K562 (cell line): ENCODE data around the gene IMPDH2. TPM values are rescaled to one million over a fixed set of nuclear protein-coding genes. Genes with fewer than 3 reads are reported as not detected.

ENCODE experiments used
- ATAC-seq: fragments of 200-7000 bp; cut with Tn5 transposase; 3 replicates; pipeline ENCODE4 v1.9.1; 2020; ENCODE audit warnings: moderate library complexity
- BruUV-seq: library from RNA; stranded (reverse); fragments of 400-500 nt; replicated peaks from 2 replicates; lab custom pipeline; 2021; lab: Mats Ljungman, UMichigan
- CTCF ChIA-PET: fragments of 300-600 bp; formaldehyde crosslinking; extraction: SDS; loops from one replicate; lab custom pipeline; 2021; ENCODE audit warnings: low intra/inter-chr PET ratio; lab: Yijun Ruan, JAX
- POLR2A ChIA-PET: fragments of 300-600, 350-650 bp; sonication (Branson Sonifier 250); formaldehyde crosslinking; extraction: SDS; loops from one replicate; lab custom pipeline; 2021; ENCODE audit warnings: antibody characterized with exemption, inconsistent platforms; lab: Yijun Ruan, JAX
- DNase-seq, 4 experiments: peaks; one replicate each; pipeline versions ENCODE4 v3.0.0 to v3.0.0-alpha.2; 2011 to 2018; ENCODE audit warnings: low spot score in 3 of 4, mixed read lengths in 3 of 4; ENCODE audit errors: extremely low read depth in 1 of 4
- FAIRE-seq: peaks from 2 replicates; lab custom pipeline; 2011; peaks lifted over from hg19 to GRCh38; lab: Jason Lieb, UNC
- H2AFZ ChIP-seq: 2 replicates; pipeline ENCODE4 v1.6.0; 2011; ENCODE audit warnings: low read depth, low read length, control low read depth, inconsistent platforms
- H3K27ac ChIP-seq: fragments of 200-600 bp; 3 replicates; pipeline ENCODE4 v1.8.0; 2011; ENCODE audit warnings: low read depth, mild to moderate bottlenecking, control low read depth, inconsistent platforms, low read length, moderate library complexity, mixed read lengths; ENCODE audit errors: extremely low read depth
- H3K27me3 ChIP-seq, 2 experiments: fragments of 300-600 bp in 1 of 2; 2 replicates in 1 of 2; 3 replicates in 1 of 2; pipeline versions ENCODE4 v1.6.0 to v1.8.0; 2011; ENCODE audit warnings: inconsistent platforms in 2 of 2, low read length in 2 of 2, mild to moderate bottlenecking in 1 of 2, mixed read lengths in 1 of 2, moderate library complexity in 1 of 2; ENCODE audit not compliant: control insufficient read depth in 2 of 2, insufficient read depth in 2 of 2
- H3K36me3 ChIP-seq: fragments of 300-600 bp; 3 replicates; pipeline ENCODE4 v1.8.0; 2011; ENCODE audit warnings: mild to moderate bottlenecking, low read length, inconsistent platforms; ENCODE audit not compliant: control insufficient read depth, insufficient read depth
- H3K4me1 ChIP-seq, 2 experiments: fragments of 200-600 bp in 1 of 2; replicated peaks in 1 of 2; 2 replicates in 1 of 2; 3 replicates in 1 of 2; pipeline versions ENCODE4 v1.5.1 to v1.8.0; 2011; ENCODE audit warnings: inconsistent platforms in 2 of 2, low read length in 2 of 2, mild to moderate bottlenecking in 1 of 2, mixed read lengths in 1 of 2, moderate library complexity in 1 of 2; ENCODE audit not compliant: control insufficient read depth in 2 of 2, insufficient read depth in 2 of 2
- H3K4me2 ChIP-seq: 2 replicates; pipeline ENCODE4 v1.6.1; 2011; ENCODE audit warnings: low read length, control low read depth, inconsistent platforms, mixed read lengths; ENCODE audit not compliant: insufficient read depth
- H3K4me3 ChIP-seq: fragments of 200-600 bp; sonication (generic), shearing (Covaris generic); 2 replicates; pipeline ENCODE4 v1.5.1; 2016; ENCODE audit warnings: control low read depth, inconsistent platforms
- H3K79me2 ChIP-seq: fragments of 200-600 bp; 3 replicates; pipeline ENCODE4 v1.8.0; 2011; ENCODE audit warnings: low read length, inconsistent platforms; ENCODE audit not compliant: control insufficient read depth, insufficient read depth
- H3K9ac ChIP-seq, 2 experiments: 2 replicates each; pipeline versions ENCODE4 v1.6.0 to v1.6.1; 2011; ENCODE audit warnings: low read depth in 2 of 2, low read length in 2 of 2, control low read depth in 1 of 2, inconsistent platforms in 1 of 2, mild to moderate bottlenecking in 1 of 2, mixed read lengths in 1 of 2; ENCODE audit not compliant: insufficient read depth in 1 of 2
- H3K9me1 ChIP-seq: one replicate; pipeline ENCODE4 v1.6.0; 2011; ENCODE audit warnings: inconsistent platforms, mild to moderate bottlenecking, low read length, moderate library complexity; ENCODE audit not compliant: control insufficient read depth, insufficient read depth
- H3K9me3 ChIP-seq: replicated peaks from 2 replicates; pipeline ENCODE4 v1.5.1; 2011; ENCODE audit warnings: low read depth, low read length, inconsistent platforms; ENCODE audit not compliant: control insufficient read depth, insufficient read depth
- H4K20me1 ChIP-seq: replicated peaks from 2 replicates; pipeline ENCODE4 v1.6.1; 2011; ENCODE audit warnings: low read length, inconsistent platforms, mixed read lengths; ENCODE audit not compliant: control insufficient read depth, insufficient read depth
- BDP1 ChIP-seq: IDR thresholded peaks from 3 replicates; pipeline ENCODE4 v1.6.1; 2011; ENCODE audit not compliant: insufficient read length, insufficient read depth
- MEF2D ChIP-seq: conservative IDR thresholded peaks from 2 replicates; pipeline ENCODE4 v1.6.1; 2016; ENCODE audit warnings: low read depth, missing genetic modification characterization, missing compliant biosample characterization
- POLR2A ChIP-seq: fragments of 450-650 bp; conservative IDR thresholded peaks from 2 replicates; pipeline ENCODE4 v1.6.1; 2016
- POLR2G ChIP-seq: fragments of 200-400 bp; formaldehyde crosslinking; IDR thresholded peaks from 2 replicates; pipeline ENCODE4 v1.6.1; 2017; ENCODE audit warnings: low read depth, mild to moderate bottlenecking, antibody characterized with exemption, low read length, moderate library complexity
- RBFOX2 ChIP-seq: fragments of 200-400 bp; formaldehyde crosslinking; IDR thresholded peaks from 2 replicates; pipeline ENCODE4 v1.6.1; 2017; ENCODE audit warnings: low read depth, mild to moderate bottlenecking, low read length, moderate library complexity
- ZHX1 ChIP-seq: fragments of 150-350 bp; conservative IDR thresholded peaks from 2 replicates; pipeline ENCODE4 v1.6.1; 2014; ENCODE audit warnings: low read length
- WGBS: fragments of 100-300 bp; shearing (Covaris generic); methylation state at CpG from one replicate; pipeline ENCODE4 v1.1.6; 2016; ENCODE audit warnings: low coverage, mixed read lengths; ENCODE audit not compliant: insufficient coverage; ENCODE audit errors: missing lambda C conversion rate; 5-methylcytosine and 5-hydroxymethylcytosine counted together
- in situ Hi-C: fragments of 300-500 bp; cut with MboI; formaldehyde crosslinking; loops from 4 replicates; pipeline ENCODE4 v1.15.0; 2018; ENCODE audit warnings: inconsistent platforms, mixed read lengths
- intact Hi-C: fragments of 100-400 bp; cut with micrococcal nuclease; formaldehyde crosslinking; loops from 2 replicates; pipeline ENCODE4 v1.14.2; 2022
- polyA plus RNA-seq, 8 experiments: library from polyadenylated mRNA; depleted of rRNA in 4 of 8; stranded (reverse) in 5 of 8; unstranded in 3 of 8; fragments of >200 nt; fragmentation: Nextera tagmentation in 2 of 8; fragmentation: Illumina TruSeq in 1 of 8; extraction: Ambion mirVana in 2 of 8; extraction: Trizol in 1 of 8; gene quantifications; 2 replicates each; pipeline versions ENCODE4 v1.2.1 to v1.2.3, GENCODE V29; 2011 to 2014; ENCODE audit warnings: inconsistent platforms in 1 of 8, missing spikeins in 1 of 8
- total RNA-seq, 7 experiments: library from RNA; depleted of rRNA in 6 of 7; stranded (reverse); fragments of >200 nt in 6 of 7; fragmentation: Illumina TruSeq in 2 of 7; extraction: Trizol in 2 of 7; gene quantifications; 2 replicates each; pipeline versions ENCODE4 v1.2.1 to v1.2.3, GENCODE V29; 2011 to 2021; ENCODE audit warnings: low replicate concordance in 1 of 7
- TF ChIP-seq, protein P1 (sequence below), 2 experiments: fragments of 450-650 bp; conservative IDR thresholded peaks; 2 replicates each; pipeline ENCODE4 v1.6.1; 2017; ENCODE audit warnings: mild to moderate bottlenecking in 2 of 2, moderate library complexity in 2 of 2

IMPDH2 gene
- total and polyA plus RNA-seq, 9 of the 15 experiments (the other 6 are each of a cell fraction or from before 2014, with no cell fraction given) = 318 to 507 (median 366) TPM

DNA sequence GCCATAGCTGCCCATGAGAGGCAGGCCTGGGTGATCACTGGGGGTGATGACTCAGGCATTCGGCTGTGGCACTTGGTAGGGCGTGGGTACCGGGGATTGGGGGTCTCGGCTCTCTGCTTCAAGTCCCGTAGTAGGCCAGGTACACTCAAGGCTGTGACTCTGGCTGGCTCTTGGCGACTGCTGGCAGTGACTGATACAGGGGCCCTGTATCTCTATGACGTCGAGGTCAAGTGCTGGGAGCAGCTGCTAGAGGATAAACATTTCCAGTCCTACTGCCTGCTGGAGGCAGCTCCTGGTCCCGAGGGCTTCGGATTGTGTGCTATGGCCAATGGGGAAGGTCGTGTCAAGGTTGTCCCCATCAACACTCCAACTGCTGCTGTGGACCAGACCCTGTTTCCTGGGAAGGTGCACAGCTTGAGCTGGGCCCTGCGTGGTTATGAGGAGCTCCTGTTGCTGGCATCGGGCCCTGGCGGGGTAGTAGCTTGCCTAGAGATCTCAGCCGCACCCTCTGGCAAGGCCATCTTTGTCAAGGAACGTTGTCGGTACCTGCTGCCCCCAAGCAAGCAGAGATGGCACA is 16.7 kb downstream of the IMPDH2 start:
- no TSS peak for BruUV-seq
- Histone ChIP-seq H3K36me3 (peaks cover 59% of the 10 kb centered on the region; the same call in 2 of the 3 replicates), H3K4me3 (no peak overlapping the region), H3K9me1 (peaks cover 8% of the 10 kb centered on the region), H2AFZ (no peak overlapping the region), H3K27me3 (no peaks in the 10 kb centered on the region), H3K9me3 (no peaks in the 10 kb centered on the region), H3K4me2 (no peak overlapping the region), H3K4me1 (peaks cover 10 to 34% of the 10 kb centered on the region in 2 experiments; a peak in 4 of 5 replicates), H4K20me1 (peaks cover 25% of the 10 kb centered on the region), H3K79me2 (peaks cover 54% of the 10 kb centered on the region), H3K27ac (no peak overlapping the region), H3K9ac (peak overlapping the region in 1 of 2 experiments; percentile 26; a peak in 1 of 4 replicates)
- FAIRE-seq (no peak), ATAC-seq (no peak), DNase-seq (no peak)
- POLR2A ChIA-PET = interaction anchor here (0.6 to 1.5 kb wide), 4 partner anchors 10 to 82 kb away, joined by 3 to 7 read pairs (median 4); partner anchors contain the start of genes NDUFAF3 and QRICH1
- peak; percentile 8 for TF ChIP-seq POLR2G
- TF ChIP-seq MEF2D (tag) = no peak
- TF ChIP-seq RBFOX2 = peak; percentile 34; the same call in 1 of the 2 replicates
- 80% methylated on average over 14 of the region's 17 CpGs for WGBS
- CTCF ChIA-PET = no interaction called here
- intact Hi-C loops = no loop called here
- in situ Hi-C loops = no loop called here

DNA sequence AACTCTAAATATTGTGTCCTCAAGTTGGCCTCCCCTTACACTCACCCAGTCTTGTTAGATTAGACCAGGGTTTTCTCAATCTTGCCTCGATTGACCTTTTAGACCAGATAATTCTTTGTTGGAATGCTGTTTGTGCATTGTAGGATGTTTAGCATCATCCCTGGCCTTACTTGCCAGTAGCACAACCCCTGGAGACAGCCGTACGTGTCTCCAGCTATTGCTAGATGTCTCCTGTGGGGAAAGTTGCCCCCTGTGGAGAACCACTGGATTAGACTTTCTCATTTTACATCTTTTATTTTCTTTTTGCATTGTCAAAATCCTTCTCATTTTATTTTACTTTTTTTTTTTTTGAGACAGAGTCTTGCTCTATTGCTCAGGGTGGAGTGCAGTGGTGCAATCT is 19.8 kb downstream of the IMPDH2 start:
- BruUV-seq = no TSS peak
- H4K20me1 ChIP-seq = peaks cover 16% of the 10 kb centered on the region
- H3K27ac ChIP-seq = no peak overlapping the region
- ATAC-seq (no peak), DNase-seq (no peak), FAIRE-seq (no peak)
- peaks cover 5% of the 10 kb centered on the region for H3K9me1 ChIP-seq
- peaks cover 19 to 58% of the 10 kb centered on the region in 2 experiments; a peak in 4 of 5 replicates for H3K4me1 ChIP-seq
- peaks cover 57% of the 10 kb centered on the region for H3K79me2 ChIP-seq
- H3K9ac ChIP-seq = no peak overlapping the region
- H2AFZ ChIP-seq = no peak overlapping the region
- CTCF ChIA-PET = no interaction called here
- intact Hi-C loops = loop anchor here (5.0 kb wide), 1 partner anchor 92 kb away; the partner anchor contains the start of gene ARIH2
- H3K27me3 ChIP-seq = no peaks in the 10 kb centered on the region
- peaks cover 37% of the 10 kb centered on the region; the same call in 2 of the 3 replicates for H3K36me3 ChIP-seq
- in situ Hi-C loops = no loop called here
- WGBS = 75% methylated on average over 3 of the region's 3 CpGs
- H3K4me3 ChIP-seq = no peak overlapping the region
- no peaks in the 10 kb centered on the region for H3K9me3 ChIP-seq
- H3K4me2 ChIP-seq = no peak overlapping the region
- POLR2A ChIA-PET = interaction anchor here (1.0 to 3.0 kb wide), 3 partner anchors 11 to 82 kb away, joined by 3 to 104 read pairs (median 5); partner anchors contain the start of genes DALRD3 and NDUFAF3
- TF ChIP-seq BDP1 (no peak), POLR2A (no peak), ZHX1 (no peak)
- TF ChIP-seq, protein P1, sequence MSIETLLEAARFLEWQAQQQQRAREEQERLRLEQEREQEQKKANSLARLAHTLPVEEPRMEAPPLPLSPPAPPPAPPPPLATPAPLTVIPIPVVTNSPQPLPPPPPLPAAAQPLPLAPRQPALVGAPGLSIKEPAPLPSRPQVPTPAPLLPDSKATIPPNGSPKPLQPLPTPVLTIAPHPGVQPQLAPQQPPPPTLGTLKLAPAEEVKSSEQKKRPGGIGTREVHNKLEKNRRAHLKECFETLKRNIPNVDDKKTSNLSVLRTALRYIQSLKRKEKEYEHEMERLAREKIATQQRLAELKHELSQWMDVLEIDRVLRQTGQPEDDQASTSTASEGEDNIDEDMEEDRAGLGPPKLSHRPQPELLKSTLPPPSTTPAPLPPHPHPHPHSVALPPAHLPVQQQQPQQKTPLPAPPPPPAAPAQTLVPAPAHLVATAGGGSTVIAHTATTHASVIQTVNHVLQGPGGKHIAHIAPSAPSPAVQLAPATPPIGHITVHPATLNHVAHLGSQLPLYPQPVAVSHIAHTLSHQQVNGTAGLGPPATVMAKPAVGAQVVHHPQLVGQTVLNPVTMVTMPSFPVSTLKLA (conservative IDR thresholded peaks at IDR 0.05) = no peak
